Tibial nerve (tissue), 4 donors: Measurements from ENCODE around the gene ZSCAN22.

Experiments
- CTCF ChIP-seq, 5 experiments: fragments of 200-600 bp in 3 of 5; fragments of 450-650 bp in 2 of 5; sonication (generic) in 3 of 5; IDR thresholded peaks; one replicate each; pipeline ENCODE4 v1.5.1; 2016 to 2019; ENCODE audit warnings: antibody characterized with exemption in 5 of 5, mild to moderate bottlenecking in 3 of 5, moderate library complexity in 2 of 5
- EP300 ChIP-seq, 2 donors: sonication (generic); formaldehyde crosslinking; IDR thresholded peaks; one replicate each; pipeline ENCODE4 v1.6.1; 2017; ENCODE audit warnings: antibody characterized with exemption in 2 of 2, mild to moderate bottlenecking in 1 of 2
- POLR2A ChIP-seq, 2 donors: fragments of 450-650 bp; IDR thresholded peaks; one replicate each; pipeline ENCODE4 v1.6.1; 2017; ENCODE audit warnings: antibody characterized with exemption in 2 of 2, mild to moderate bottlenecking in 2 of 2, moderate library complexity in 2 of 2

- TF ChIP-seq CTCF (IDR thresholded peaks at IDR 0.05) (no peak), EP300 (IDR thresholded peaks at IDR 0.05) (no peak), POLR2A (IDR thresholded peaks at IDR 0.05) (no peak)
Observed at GRCh38 chr19:58352760-58353671, 26.2 kb downstream of the ZSCAN22 start, which contains the start of gene A1BG.
